ENCODE results near the gene TSSC4.

The TSSC4 gene

GRCh38 chr11:2450321-2451041, 49.9 kb downstream of the TSSC4 start:
- DNase-seq = no peak

- no peak for DNase-seq
Measured at GRCh38 chr11:2451336-2451735, 50.8 kb downstream of the TSSC4 start.

- no peak for DNase-seq
Measured at GRCh38 chr11:2451916-2452315, 51.4 kb downstream of the TSSC4 start.

GRCh38 chr11:2452321-2453012, 51.9 kb downstream of the TSSC4 start:
- no peak for DNase-seq

- DNase-seq = no peak
Measured at GRCh38 chr11:2453436-2453835, 52.9 kb downstream of the TSSC4 start.
